Gastroesophageal sphincter (tissue), 4 donors: ENCODE measurements around the gene FGA. TPM values are rescaled to one million over a fixed set of nuclear protein-coding genes. Genes with fewer than 3 reads are reported as not detected.

ENCODE experiments used
- ATAC-seq: fragments of 150-250 bp; one replicate; pipeline ENCODE4 v1.9.1; 2016; ENCODE audit warnings: mild to moderate bottlenecking, moderate library complexity
- H3K27ac ChIP-seq, 4 donors: fragments of 200-600 bp; sonication (generic) in 3 of 4; 1 replicate in 3 of 4; 2 replicates in 1 of 4; pipeline ENCODE4 v1.5.1; 2016 to 2019
- H3K27me3 ChIP-seq: fragments of 200-600 bp; sonication (generic); one replicate; pipeline ENCODE4 v1.5.1; 2019
- H3K36me3 ChIP-seq, 2 donors: fragments of 200-600 bp; sonication (generic); one replicate each; pipeline ENCODE4 v1.5.1; 2019; ENCODE audit warnings: control low read depth in 1 of 2
- H3K4me1 ChIP-seq, 3 donors: fragments of 200-600 bp; sonication (generic); 1 replicate in 2 of 3; 2 replicates in 1 of 3; pipeline ENCODE4 v1.5.1; 2016 to 2019; ENCODE audit warnings: control low read depth in 2 of 3
- H3K4me3 ChIP-seq, 2 donors: fragments of 200-600 bp; sonication (generic); one replicate each; pipeline ENCODE4 v1.5.1; 2019; ENCODE audit warnings: mild to moderate bottlenecking in 1 of 2, moderate library complexity in 1 of 2
- H3K9me3 ChIP-seq, 3 donors: fragments of 200-600 bp; sonication (generic); one replicate each; pipeline ENCODE4 v1.5.1; 2017 to 2019; ENCODE audit warnings: control low read depth in 2 of 3
- EP300 ChIP-seq: sonication (generic); formaldehyde crosslinking; IDR thresholded peaks from one replicate; pipeline ENCODE4 v1.6.1; 2017; ENCODE audit warnings: antibody characterized with exemption, mild to moderate bottlenecking
- POLR2A ChIP-seq, 2 donors: fragments of 450-650 bp; IDR thresholded peaks; one replicate each; pipeline ENCODE4 v1.6.1; 2017; ENCODE audit warnings: antibody characterized with exemption in 2 of 2, mild to moderate bottlenecking in 2 of 2, moderate library complexity in 1 of 2
- POLR2AphosphoS5 ChIP-seq: sonication (generic); formaldehyde crosslinking; IDR thresholded peaks from one replicate; pipeline ENCODE4 v1.6.1; 2017; ENCODE audit warnings: antibody characterized with exemption
- WGBS, 2 donors: methylation state at CpG; one replicate each; pipeline ENCODE4 v1.1.5; 2018; ENCODE audit warnings: low coverage in 1 of 2; 5-methylcytosine and 5-hydroxymethylcytosine counted together
- total RNA-seq, 4 donors: library from RNA; depleted of rRNA; stranded (reverse); fragments of >200 nt; gene quantifications; one replicate each; pipeline ENCODE4 v1.1.0, GENCODE V29; 2016
- TF ChIP-seq, protein P1 (sequence below), 4 experiments: fragments of 200-600 bp in 2 of 4; fragments of 450-650 bp in 2 of 4; sonication (generic) in 1 of 4; IDR thresholded peaks; one replicate each; pipeline ENCODE4 v1.5.1; 2017 to 2019; ENCODE audit warnings: antibody characterized with exemption in 4 of 4, mild to moderate bottlenecking in 2 of 4, moderate library complexity in 2 of 4

FGA gene
- total RNA-seq, 4 donors from 2014 or later, result 0.12 TPM; not detected in 3

DNA sequence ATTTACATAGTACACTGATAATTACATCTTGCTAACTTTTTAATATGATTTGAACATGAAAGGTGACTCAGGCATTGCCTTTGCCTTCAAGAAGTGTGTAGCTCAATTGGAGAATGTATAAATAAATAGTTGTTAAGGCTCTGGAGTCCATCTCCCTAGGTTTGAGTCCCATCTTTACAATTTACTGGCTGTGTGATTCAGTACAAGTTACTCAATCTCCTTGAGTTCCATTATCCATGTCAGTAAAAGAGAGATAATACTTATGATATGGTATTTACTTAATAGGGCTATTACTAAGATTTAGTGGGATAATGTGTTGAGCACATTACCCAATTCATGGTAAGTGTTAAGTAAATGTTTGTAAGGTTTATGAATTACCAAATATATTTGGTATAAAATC, 23.8 kb upstream of the FGA start:
- no peak overlapping the region for H3K4me3 ChIP-seq
- no peaks in the 10 kb centered on the region for H3K4me1 ChIP-seq
- peaks cover 4% of the 10 kb centered on the region for H3K27me3 ChIP-seq
- no peak overlapping the region for H3K27ac ChIP-seq
- TF ChIP-seq POLR2A (IDR thresholded peaks at IDR 0.05) (no peak), POLR2AphosphoS5 (no peak), EP300 (no peak)
- TF ChIP-seq, protein P1, sequence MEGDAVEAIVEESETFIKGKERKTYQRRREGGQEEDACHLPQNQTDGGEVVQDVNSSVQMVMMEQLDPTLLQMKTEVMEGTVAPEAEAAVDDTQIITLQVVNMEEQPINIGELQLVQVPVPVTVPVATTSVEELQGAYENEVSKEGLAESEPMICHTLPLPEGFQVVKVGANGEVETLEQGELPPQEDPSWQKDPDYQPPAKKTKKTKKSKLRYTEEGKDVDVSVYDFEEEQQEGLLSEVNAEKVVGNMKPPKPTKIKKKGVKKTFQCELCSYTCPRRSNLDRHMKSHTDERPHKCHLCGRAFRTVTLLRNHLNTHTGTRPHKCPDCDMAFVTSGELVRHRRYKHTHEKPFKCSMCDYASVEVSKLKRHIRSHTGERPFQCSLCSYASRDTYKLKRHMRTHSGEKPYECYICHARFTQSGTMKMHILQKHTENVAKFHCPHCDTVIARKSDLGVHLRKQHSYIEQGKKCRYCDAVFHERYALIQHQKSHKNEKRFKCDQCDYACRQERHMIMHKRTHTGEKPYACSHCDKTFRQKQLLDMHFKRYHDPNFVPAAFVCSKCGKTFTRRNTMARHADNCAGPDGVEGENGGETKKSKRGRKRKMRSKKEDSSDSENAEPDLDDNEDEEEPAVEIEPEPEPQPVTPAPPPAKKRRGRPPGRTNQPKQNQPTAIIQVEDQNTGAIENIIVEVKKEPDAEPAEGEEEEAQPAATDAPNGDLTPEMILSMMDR (IDR thresholded peaks at IDR 0.05), result no peak
- ATAC-seq, result no peak
- H3K36me3 ChIP-seq, result no peaks in the 10 kb centered on the region
- H3K9me3 ChIP-seq, result no peaks in the 10 kb centered on the region

DNA sequence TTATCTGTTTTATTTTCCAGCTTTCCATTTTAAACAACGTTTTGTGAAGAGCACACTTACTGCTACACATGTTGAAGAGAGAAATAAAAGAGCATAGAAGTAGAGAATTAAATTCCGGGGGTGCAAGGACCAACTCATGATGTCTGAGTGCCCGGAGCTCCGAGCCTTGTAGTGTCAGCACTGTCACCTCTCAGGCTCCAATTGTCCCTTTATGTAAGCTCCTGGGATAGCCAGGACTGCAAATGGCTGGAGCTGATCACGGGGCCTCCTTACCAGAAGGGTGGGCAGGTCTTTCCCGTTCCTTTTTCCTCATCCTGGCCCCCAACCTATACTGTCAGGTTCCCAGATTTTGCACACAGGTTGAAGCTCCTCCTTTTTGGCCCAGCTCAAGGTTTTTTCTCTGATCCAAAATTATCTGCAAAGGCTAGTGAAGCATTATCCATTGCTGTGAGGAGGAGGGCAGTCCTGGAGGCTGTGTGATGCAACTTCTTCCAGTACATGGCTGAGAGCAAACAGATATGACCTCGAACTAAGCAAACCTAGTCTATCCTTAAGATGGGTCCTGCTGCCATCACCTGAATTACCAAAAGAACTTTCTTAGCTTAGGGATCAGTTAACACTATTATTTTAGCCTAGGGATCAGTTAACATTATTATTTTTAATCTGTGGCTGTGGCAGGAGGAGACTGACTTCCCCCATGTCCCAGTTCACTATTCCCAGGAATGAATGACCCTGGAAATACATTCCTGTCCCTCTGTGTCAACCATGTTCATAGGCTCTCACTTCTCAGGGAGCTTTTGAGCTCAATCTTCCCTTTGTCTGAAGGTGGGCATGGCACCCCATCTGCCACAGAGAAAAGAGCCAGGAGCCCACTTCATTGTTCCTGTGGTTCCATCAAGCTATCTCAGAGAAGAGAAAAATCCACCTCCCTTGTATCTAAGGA, 22.2 kb upstream of the FGA start, which contains the start of gene FGG:
Gene FGG, minus strand, starts transcription at position 185 of the 943 bp plus-strand sequence. Its CDS starts 47 bp downstream, at position 138.
- 57 to 72% methylated on average over 6 to 7 of the region's 7 CpGs for WGBS, 2 donors
- H3K27me3 ChIP-seq, result peaks cover 13% of the 10 kb centered on the region

DNA sequence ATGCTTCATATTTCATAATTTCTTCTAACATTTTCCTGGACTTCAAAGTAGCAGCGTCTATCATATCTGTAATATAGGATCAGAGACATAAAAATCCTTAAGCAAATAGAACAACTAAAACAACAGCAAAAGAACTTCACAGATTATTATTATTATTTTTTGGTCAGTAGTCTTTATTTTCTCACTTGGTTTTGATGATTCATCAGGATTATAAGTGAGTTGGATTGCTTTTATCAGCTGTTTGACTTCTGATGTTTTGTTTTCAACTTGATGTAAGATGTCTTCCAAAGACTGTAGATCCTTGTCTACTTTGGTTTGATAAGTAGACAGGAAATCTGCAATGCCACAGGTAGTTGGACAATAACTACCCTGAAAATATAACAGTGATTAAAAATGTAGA, 21.3 kb upstream of the FGA start:
- Histone ChIP-seq H3K27ac (no peak overlapping the region), H3K27me3 (peaks cover 13% of the 10 kb centered on the region), H3K4me3 (no peak overlapping the region), H3K4me1 (no peaks in the 10 kb centered on the region), H3K9me3 (no peaks in the 10 kb centered on the region), H3K36me3 (no peaks in the 10 kb centered on the region)
- WGBS, 2 donors, result 83 to 84% methylated on average over 1 of the region's 1 CpG
- no peak for ATAC-seq
- TF ChIP-seq, protein P1 (IDR thresholded peaks at IDR 0.05), result no peak
- no peak for TF ChIP-seq EP300
- no peak for TF ChIP-seq POLR2A (IDR thresholded peaks at IDR 0.05)
- no peak for TF ChIP-seq POLR2AphosphoS5

More for the DNA sequence above, 22.2 kb upstream of the FGA start, which contains the start of gene FGG:
- ATAC-seq, result no peak
- Histone ChIP-seq H3K4me3 (no peak within 1 kb of the TSS), H3K4me1 (no peaks in the 10 kb centered on the region), H3K27ac (no peak within 1 kb of the TSS), H3K9me3 (no peaks in the 10 kb centered on the region), H3K36me3 (no peaks in the 10 kb centered on the region)
- no peak for TF ChIP-seq POLR2AphosphoS5
- TF ChIP-seq POLR2A (IDR thresholded peaks at IDR 0.05), result no peak
- TF ChIP-seq, protein P1 (IDR thresholded peaks at IDR 0.05), result no peak
- no peak for TF ChIP-seq EP300

DNA sequence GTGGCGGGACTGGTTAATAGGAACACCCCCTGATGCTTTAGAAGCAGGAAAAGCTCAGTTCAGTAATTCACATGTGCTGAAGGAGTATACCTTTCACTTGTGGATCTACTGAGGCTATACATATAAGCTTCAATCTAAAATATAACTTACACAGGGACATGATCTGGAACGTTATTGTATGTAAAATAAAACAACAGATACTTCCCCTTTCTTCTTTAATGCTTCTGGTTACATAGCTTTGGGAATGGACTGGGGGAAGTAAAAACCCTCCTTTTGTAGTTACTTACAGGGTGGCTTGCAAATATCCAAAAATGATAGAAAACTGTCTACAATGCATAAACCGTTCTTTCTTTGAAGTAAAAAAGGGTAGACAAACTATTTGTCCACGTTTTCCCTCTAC, 20.0 kb upstream of the FGA start:
- WGBS, 2 donors, result 62 to 64% methylated on average over 4 of the region's 4 CpGs
- no peaks in the 10 kb centered on the region for H3K4me1 ChIP-seq
- no peak overlapping the region for H3K4me3 ChIP-seq
- H3K27me3 ChIP-seq, result peaks cover 13% of the 10 kb centered on the region
- TF ChIP-seq POLR2A (IDR thresholded peaks at IDR 0.05), result no peak
- TF ChIP-seq EP300, result no peak
- no peak for TF ChIP-seq POLR2AphosphoS5
- TF ChIP-seq, protein P1 (IDR thresholded peaks at IDR 0.05), result no peak
- ATAC-seq, result no peak
- no peaks in the 10 kb centered on the region for H3K9me3 ChIP-seq
- no peak overlapping the region for H3K27ac ChIP-seq
- no peaks in the 10 kb centered on the region for H3K36me3 ChIP-seq

DNA sequence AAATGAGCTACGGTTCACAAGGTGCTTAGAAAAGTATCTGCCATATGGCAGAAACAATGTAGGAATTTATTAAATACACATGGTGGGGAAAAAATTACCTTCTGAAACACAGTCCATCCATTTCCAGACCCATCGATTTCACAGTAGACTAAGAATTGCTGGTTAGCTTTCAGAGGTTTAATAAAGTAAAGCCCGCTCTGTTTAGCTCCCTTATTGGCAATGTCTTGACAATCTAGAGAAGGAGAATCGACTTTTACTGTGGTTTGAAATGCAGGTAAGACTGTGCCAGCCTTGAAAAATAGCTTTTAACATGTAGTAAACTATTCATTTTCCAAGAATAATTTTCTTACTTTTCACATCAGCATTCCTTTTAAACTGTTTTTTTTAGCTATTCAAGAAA, 19.0 kb upstream of the FGA start:
- Histone ChIP-seq H3K9me3 (no peaks in the 10 kb centered on the region), H3K27ac (no peak overlapping the region), H3K36me3 (no peaks in the 10 kb centered on the region), H3K4me1 (no peaks in the 10 kb centered on the region), H3K4me3 (no peak overlapping the region), H3K27me3 (peaks cover 13% of the 10 kb centered on the region)
- no peak for ATAC-seq
- TF ChIP-seq POLR2A (IDR thresholded peaks at IDR 0.05), result no peak
- no peak for TF ChIP-seq POLR2AphosphoS5
- TF ChIP-seq EP300, result no peak
- TF ChIP-seq, protein P1 (IDR thresholded peaks at IDR 0.05), result no peak
- 85 to 89% methylated on average over 4 of the region's 4 CpGs for WGBS, 2 donors
